ENCODE results near the gene ZNF84. TPM values are rescaled to one million over a fixed set of nuclear protein-coding genes. Genes with fewer than 3 reads are reported as not detected.

The ZNF84 gene
- polyA plus RNA-seq, 3 donors: 3.3 to 5.1 (median 5.1) TPM

- TF ChIP-seq, protein P1, sequence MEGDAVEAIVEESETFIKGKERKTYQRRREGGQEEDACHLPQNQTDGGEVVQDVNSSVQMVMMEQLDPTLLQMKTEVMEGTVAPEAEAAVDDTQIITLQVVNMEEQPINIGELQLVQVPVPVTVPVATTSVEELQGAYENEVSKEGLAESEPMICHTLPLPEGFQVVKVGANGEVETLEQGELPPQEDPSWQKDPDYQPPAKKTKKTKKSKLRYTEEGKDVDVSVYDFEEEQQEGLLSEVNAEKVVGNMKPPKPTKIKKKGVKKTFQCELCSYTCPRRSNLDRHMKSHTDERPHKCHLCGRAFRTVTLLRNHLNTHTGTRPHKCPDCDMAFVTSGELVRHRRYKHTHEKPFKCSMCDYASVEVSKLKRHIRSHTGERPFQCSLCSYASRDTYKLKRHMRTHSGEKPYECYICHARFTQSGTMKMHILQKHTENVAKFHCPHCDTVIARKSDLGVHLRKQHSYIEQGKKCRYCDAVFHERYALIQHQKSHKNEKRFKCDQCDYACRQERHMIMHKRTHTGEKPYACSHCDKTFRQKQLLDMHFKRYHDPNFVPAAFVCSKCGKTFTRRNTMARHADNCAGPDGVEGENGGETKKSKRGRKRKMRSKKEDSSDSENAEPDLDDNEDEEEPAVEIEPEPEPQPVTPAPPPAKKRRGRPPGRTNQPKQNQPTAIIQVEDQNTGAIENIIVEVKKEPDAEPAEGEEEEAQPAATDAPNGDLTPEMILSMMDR (IDR thresholded peaks at IDR 0.05): no peak
- Histone ChIP-seq H3K27me3 (ENCODE audit: control insufficient read depth in 2 of 2, insufficient read depth in 2 of 2, low read length in 2 of 2) (no peaks in the 10 kb centered on the region), H3K4me1 (ENCODE audit: control insufficient read depth in 1 of 2, insufficient read depth in 2 of 2, low read length in 2 of 2) (no peaks in the 10 kb centered on the region), H4K20me1 (ENCODE audit: insufficient read depth, low read length) (no peaks in the 10 kb centered on the region), H3K79me2 (ENCODE audit: insufficient read depth, low read length) (no peaks in the 10 kb centered on the region), H3K4me2 (replicated peaks; ENCODE audit: extremely low read depth, low read length, poor library complexity, severe bottlenecking) (no peak overlapping the region), H3K9me3 (replicated peaks in 1 of 2; ENCODE audit: control insufficient read depth in 1 of 2, insufficient read depth in 1 of 2, low read length in 2 of 2) (peaks cover 49 to 92% of the 10 kb centered on the region in 2 donors), H3K27ac (ENCODE audit: low read depth in 1 of 2, low read length in 2 of 2) (no peak overlapping the region), H3K36me3 (replicated peaks in 1 of 2; ENCODE audit: control insufficient read depth in 1 of 2, insufficient read depth in 2 of 2, low read length in 2 of 2) (peaks cover 10 to 48% of the 10 kb centered on the region in 2 donors), H3K9ac (ENCODE audit: insufficient read depth, low read length, poor library complexity, severe bottlenecking) (no peak overlapping the region), H2AFZ (ENCODE audit: insufficient read depth, low read depth, low read length, poor library complexity, severe bottlenecking) (no peak overlapping the region), H3K4me3 (replicated peaks in 1 of 3; ENCODE audit: low read depth in 2 of 3, low read length in 3 of 3) (peak overlapping the region in 1 of 3 experiments; percentile 23)
- no peak for DNase-seq
- no peaks in the 10 kb centered on the region for H3K27me3 Mint-ChIP-seq (ENCODE audit: low read depth in 3 of 3)
- peaks cover 44 to 88% (median 84%) of the 10 kb centered on the region in 7 donors for H3K9me3 Mint-ChIP-seq
- H3K27ac Mint-ChIP-seq: no peak overlapping the region
- peaks cover 22 to 35% of the 10 kb centered on the region in 2 donors for H3K36me3 Mint-ChIP-seq
- whole genome bisulfite sequencing (ENCODE audit: insufficient coverage): no CpG with 5 or more reads among the region's 8 CpGs
- H3K4me1 Mint-ChIP-seq: no peaks in the 10 kb centered on the region
- H3K4me3 Mint-ChIP-seq: no peak overlapping the region
- intact Hi-C loops (cut with micrococcal nuclease): no loop called here
Observed at GRCh38 chr12:133058203-133059113, 21.1 kb downstream of the ZNF84 start.

DNA sequence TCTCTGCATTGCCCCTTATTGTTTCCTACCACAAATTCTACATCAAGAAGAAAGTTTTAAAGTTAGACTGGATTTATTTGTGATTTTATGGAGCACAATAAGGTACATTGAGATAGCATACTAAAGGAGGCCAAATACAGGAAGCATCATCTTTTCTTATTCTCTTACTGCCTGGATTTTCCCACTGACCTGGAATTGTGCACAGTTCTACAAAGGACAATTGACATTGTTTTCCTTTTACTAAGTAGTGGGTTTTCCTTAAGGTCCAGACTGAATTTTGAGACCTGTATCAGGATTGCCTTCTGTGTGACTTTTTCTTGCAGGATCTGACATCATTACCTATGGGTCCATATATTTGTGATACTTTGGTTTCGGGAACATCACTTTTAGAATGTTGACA is 24.6 kb downstream of the ZNF84 start:
- Histone ChIP-seq H4K20me1 (ENCODE audit: insufficient read depth, low read length) (no peaks in the 10 kb centered on the region), H3K79me2 (ENCODE audit: insufficient read depth, low read length) (no peaks in the 10 kb centered on the region), H3K4me1 (ENCODE audit: control insufficient read depth in 1 of 2, insufficient read depth in 2 of 2, low read length in 2 of 2) (no peaks in the 10 kb centered on the region), H3K27me3 (ENCODE audit: control insufficient read depth in 2 of 2, insufficient read depth in 2 of 2, low read length in 2 of 2) (no peaks in the 10 kb centered on the region), H3K27ac (ENCODE audit: low read depth in 1 of 2, low read length in 2 of 2) (no peak overlapping the region), H3K9me3 (replicated peaks in 1 of 2; ENCODE audit: control insufficient read depth in 1 of 2, insufficient read depth in 1 of 2, low read length in 2 of 2) (peaks cover 63 to 100% of the 10 kb centered on the region in 2 donors), H3K4me3 (replicated peaks in 1 of 3; ENCODE audit: low read depth in 2 of 3, low read length in 3 of 3) (peak overlapping the region in 1 of 3 experiments; percentile 23), H3K4me2 (replicated peaks; ENCODE audit: extremely low read depth, low read length, poor library complexity, severe bottlenecking) (no peak overlapping the region), H3K9ac (ENCODE audit: insufficient read depth, low read length, poor library complexity, severe bottlenecking) (no peak overlapping the region), H3K36me3 (replicated peaks in 1 of 2; ENCODE audit: control insufficient read depth in 1 of 2, insufficient read depth in 2 of 2, low read length in 2 of 2) (peaks cover 0 to 23% of the 10 kb centered on the region in 2 donors), H2AFZ (ENCODE audit: insufficient read depth, low read depth, low read length, poor library complexity, severe bottlenecking) (no peak overlapping the region)
- no peak for DNase-seq
- WGBS (ENCODE audit: insufficient coverage): no CpG with 5 or more reads among the region's 1 CpG
- Mint-ChIP-seq H3K9me3 (peaks cover 60 to 98% (median 95%) of the 10 kb centered on the region in 7 donors), H3K27ac (no peak overlapping the region), H3K4me1 (no peaks in the 10 kb centered on the region), H3K36me3 (peaks cover 4 to 10% of the 10 kb centered on the region in 2 donors), H3K4me3 (no peak overlapping the region), H3K27me3 (ENCODE audit: low read depth in 3 of 3) (peaks cover 0 to 2% (median 0%) of the 10 kb centered on the region in 3 donors)
- intact Hi-C loops (cut with micrococcal nuclease): no loop called here
- TF ChIP-seq, protein P1 (IDR thresholded peaks at IDR 0.05): no peak
